Mammary epithelial cell (primary cell): Measurements from ENCODE around the gene RRP1B.

Source experiments
- EZH2 ChIP-seq: IDR thresholded peaks from 2 replicates; pipeline ENCODE4 v1.6.1; 2012; ENCODE audit warnings: low read length, inconsistent platforms, borderline replicate concordance
- TF ChIP-seq, protein P1 (sequence below), 2 donors: IDR thresholded peaks in 1 of 2; conservative IDR thresholded peaks in 1 of 2; 2 replicates each; pipeline ENCODE4 v1.5.1; 2011 to 2012; ENCODE audit warnings: inconsistent platforms in 2 of 2, low read length in 2 of 2, mild to moderate bottlenecking in 2 of 2, control low read depth in 1 of 2, low read depth in 1 of 2; ENCODE audit not compliant: insufficient read depth in 1 of 2; ENCODE audit errors: extremely low read depth in 1 of 2

DNA sequence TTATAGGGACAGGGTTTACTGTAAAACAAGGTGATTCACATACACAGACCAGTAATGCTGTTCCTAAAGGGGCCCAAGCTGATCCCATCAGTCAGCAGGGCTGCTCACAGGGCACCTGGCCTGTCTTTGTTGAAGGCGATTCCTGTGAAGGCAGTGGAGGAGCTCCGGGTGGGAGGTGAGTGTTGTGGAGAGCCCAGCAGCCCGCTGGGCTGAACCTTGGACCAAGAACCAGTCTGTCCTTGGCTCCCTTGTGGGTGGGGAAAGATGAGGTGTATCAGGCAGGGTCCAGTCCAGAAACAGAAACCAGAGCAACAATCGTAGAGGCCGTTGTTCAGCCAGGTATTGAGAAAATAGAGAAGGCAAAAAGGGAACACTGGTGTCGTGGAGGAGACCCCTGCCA lies 72.1 kb downstream of the RRP1B start:
- TF ChIP-seq, protein P1, sequence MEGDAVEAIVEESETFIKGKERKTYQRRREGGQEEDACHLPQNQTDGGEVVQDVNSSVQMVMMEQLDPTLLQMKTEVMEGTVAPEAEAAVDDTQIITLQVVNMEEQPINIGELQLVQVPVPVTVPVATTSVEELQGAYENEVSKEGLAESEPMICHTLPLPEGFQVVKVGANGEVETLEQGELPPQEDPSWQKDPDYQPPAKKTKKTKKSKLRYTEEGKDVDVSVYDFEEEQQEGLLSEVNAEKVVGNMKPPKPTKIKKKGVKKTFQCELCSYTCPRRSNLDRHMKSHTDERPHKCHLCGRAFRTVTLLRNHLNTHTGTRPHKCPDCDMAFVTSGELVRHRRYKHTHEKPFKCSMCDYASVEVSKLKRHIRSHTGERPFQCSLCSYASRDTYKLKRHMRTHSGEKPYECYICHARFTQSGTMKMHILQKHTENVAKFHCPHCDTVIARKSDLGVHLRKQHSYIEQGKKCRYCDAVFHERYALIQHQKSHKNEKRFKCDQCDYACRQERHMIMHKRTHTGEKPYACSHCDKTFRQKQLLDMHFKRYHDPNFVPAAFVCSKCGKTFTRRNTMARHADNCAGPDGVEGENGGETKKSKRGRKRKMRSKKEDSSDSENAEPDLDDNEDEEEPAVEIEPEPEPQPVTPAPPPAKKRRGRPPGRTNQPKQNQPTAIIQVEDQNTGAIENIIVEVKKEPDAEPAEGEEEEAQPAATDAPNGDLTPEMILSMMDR (conservative IDR thresholded peaks at IDR 0.05 in 1 of 2, IDR thresholded peaks at IDR 0.05 in 1 of 2; ENCODE audit: extremely low read depth in 1 of 2, insufficient read depth in 1 of 2, low read depth in 1 of 2, low read length in 2 of 2): no peak
- TF ChIP-seq EZH2: no peak
